ENCODE results near the gene SGTA.

- TF ChIP-seq CTCF (conservative IDR thresholded peaks at IDR 0.05; ENCODE audit: low read depth, low read length): no peak
- TF ChIP-seq RAD21 (IDR thresholded peaks at IDR 0.05; ENCODE audit: low read length): no peak
- no peak for TF ChIP-seq RCOR1 (IDR thresholded peaks at IDR 0.05; ENCODE audit: insufficient replicate concordance, low read length)
- TF ChIP-seq POLR2A (IDR thresholded peaks at IDR 0.05; ENCODE audit: low read depth, low read length): no peak
- no peak for TF ChIP-seq BHLHE40 (IDR thresholded peaks at IDR 0.05; ENCODE audit: low read depth, low read length)
Measured at GRCh38 chr19:2733930-2734588, 49.0 kb downstream of the SGTA start.

Measured in IMR-90 (cell line).